H1 (cell line): Measurements from ENCODE around the gene RRBP1. TPM values are rescaled to one million over a fixed set of nuclear protein-coding genes. Genes with fewer than 3 reads are reported as not detected.

ENCODE experiments used
- CTCF ChIP-seq, 3 experiments: IDR thresholded peaks; 1 replicate in 2 of 3; 2 replicates in 1 of 3; pipeline versions ENCODE4 v1.5.1 to v1.6.1; 2011; ENCODE audit warnings: low read length in 3 of 3, mild to moderate bottlenecking in 3 of 3, inconsistent platforms in 2 of 3, low read depth in 1 of 3, moderate library complexity in 1 of 3; ENCODE audit not compliant: insufficient read depth in 1 of 3; ENCODE audit errors: control extremely low read depth in 1 of 3
- EGR1 ChIP-seq: IDR thresholded peaks from 2 replicates; pipeline ENCODE4 v1.6.1; 2011; ENCODE audit warnings: low read depth, low read length, borderline replicate concordance
- GTF2F1 ChIP-seq: IDR thresholded peaks from 2 replicates; pipeline ENCODE4 v1.6.1; 2012; ENCODE audit warnings: low read depth, low read length, improper control_type of control experiment, borderline replicate concordance
- KDM4A ChIP-seq: IDR thresholded peaks from one replicate; pipeline ENCODE4 v1.7.1; 2012; ENCODE audit warnings: low read depth, mild to moderate bottlenecking, moderate library complexity, low read length, inconsistent platforms; ENCODE audit not compliant: severe bottlenecking
- MAX ChIP-seq: IDR thresholded peaks from 2 replicates; pipeline ENCODE4 v1.6.1; 2012; ENCODE audit warnings: inconsistent platforms
- NRF1 ChIP-seq: IDR thresholded peaks from 2 replicates; pipeline ENCODE4 v1.6.1; 2011; ENCODE audit warnings: mild to moderate bottlenecking, low read depth, low read length, improper control_type of control experiment
- RBBP5 ChIP-seq: IDR thresholded peaks from 2 replicates; pipeline ENCODE4 v1.7.1; 2012; ENCODE audit warnings: low read depth, mild to moderate bottlenecking, inconsistent platforms, low read length, moderate library complexity, borderline replicate concordance
- SP2 ChIP-seq: IDR thresholded peaks from 2 replicates; pipeline ENCODE4 v1.6.1; 2012; ENCODE audit warnings: mild to moderate bottlenecking, low read length, inconsistent platforms
- polyA plus RNA-seq, 7 experiments: library from polyadenylated mRNA; depleted of rRNA in 3 of 7; stranded (reverse) in 5 of 7; unstranded in 2 of 7; fragments of >200 nt in 5 of 7; fragments of 200-250 nt in 2 of 7; gene quantifications; 1 replicate in 5 of 7; 2 replicates in 1 of 7; 4 replicates in 1 of 7; pipeline versions ENCODE4 v1.2.1 to v1.2.3, GENCODE V29; 2011 to 2013; ENCODE audit warnings: missing spikeins in 2 of 7, mixed read lengths in 2 of 7
- total RNA-seq: library from RNA; stranded (reverse); fragmentation: NEBNext Ultra II Directional; extraction: Animal tissue kit (Norgen Biotek cat#: 25700); gene quantifications from 2 replicates; pipeline ENCODE4 v1.2.1, GENCODE V29; 2021

RRBP1 gene
- total and polyA plus RNA-seq, 2 of the 8 experiments (the other 6 are each of a cell fraction or from before 2014, with no cell fraction given), result 15.9 to 157 TPM

- TF ChIP-seq EGR1 (no peak), KDM4A (no peak), RBBP5 (no peak), GTF2F1 (no peak), MAX (no peak), CTCF (IDR thresholded peaks at IDR 0.05; ENCODE audit: control extremely low read depth in 1 of 3, insufficient read depth in 1 of 3, low read depth in 1 of 3, low read length in 3 of 3) (no peak), NRF1 (no peak), SP2 (no peak)
- TF ChIP-seq, all 59 proteins: peak for 0
Observed at GRCh38 chr20:17634661-17635331, 47.2 kb downstream of the RRBP1 start (continued).
